Body of pancreas (tissue), 4 donors: ENCODE measurements around the gene WWOX. TPM values are rescaled to one million over a fixed set of nuclear protein-coding genes. Genes with fewer than 3 reads are reported as not detected.

Experiments
- ATAC-seq: fragments of 150-250 bp; one replicate; pipeline ENCODE4 v1.9.1; 2016
- DNase-seq, 4 donors: peaks; one replicate each; pipeline ENCODE4 v3.0.0-alpha.2; 2019
- H3K27ac ChIP-seq, 4 donors: fragments of 200-600 bp; sonication (generic); 1 replicate in 3 of 4; 2 replicates in 1 of 4; pipeline versions ENCODE4 v1.5.1 to v1.6.1; 2016 to 2019; ENCODE audit warnings: mild to moderate bottlenecking in 1 of 4, mixed read lengths in 1 of 4, moderate library complexity in 1 of 4
- H3K27me3 ChIP-seq, 2 donors: fragments of 200-600 bp; sonication (generic); one replicate each; pipeline ENCODE4 v1.6.0; 2016; ENCODE audit warnings: mild to moderate bottlenecking in 1 of 2
- H3K36me3 ChIP-seq, 2 donors: fragments of 200-600 bp; sonication (generic); replicated peaks in 1 of 2; 2 replicates each; pipeline ENCODE4 v1.5.1; 2016; ENCODE audit warnings: low read depth in 2 of 2; ENCODE audit not compliant: insufficient read depth in 1 of 2
- H3K4me1 ChIP-seq: fragments of 200-600 bp; sonication (generic); one replicate; pipeline ENCODE4 v1.6.0; 2016
- H3K4me3 ChIP-seq, 2 donors: fragments of 200-600 bp; sonication (generic); 1 replicate in 1 of 2; 2 replicates in 1 of 2; pipeline ENCODE4 v1.5.1; 2016 to 2019
- H3K9me3 ChIP-seq, 3 donors: fragments of 200-600 bp; sonication (generic); 1 replicate in 2 of 3; 2 replicates in 1 of 3; pipeline ENCODE4 v1.5.1; 2016
- POLR2A ChIP-seq, 3 donors: fragments of 450-650 bp; IDR thresholded peaks; one replicate each; pipeline ENCODE4 v1.6.1; 2016; ENCODE audit warnings: antibody characterized with exemption in 3 of 3, mild to moderate bottlenecking in 2 of 3
- WGBS, 2 donors: methylation state at CpG; one replicate each; pipeline ENCODE4 v1.1.5; 2017; 5-methylcytosine and 5-hydroxymethylcytosine counted together
- intact Hi-C: fragments of 100-400 bp; cut with DNase I; formaldehyde crosslinking; loops from one replicate; pipeline ENCODE4 v1.15.1; 2023
- total RNA-seq, 2 donors: library from RNA; depleted of rRNA; stranded (reverse); fragments of >200 nt; gene quantifications; one replicate each; pipeline ENCODE4 v1.1.0, GENCODE V29; 2016
- TF ChIP-seq, protein P1 (sequence below), 7 experiments: fragments of 450-650 bp in 4 of 7; fragments of 200-600 bp in 3 of 7; sonication (generic) in 3 of 7; IDR thresholded peaks; one replicate each; pipeline ENCODE4 v1.5.1; 2016 to 2019; ENCODE audit warnings: antibody characterized with exemption in 7 of 7

Gene WWOX
- total RNA-seq, 2 donors from 2014 or later = 52.7 to 67.2 TPM

- 89% methylated on average over 7 of the region's 7 CpGs for WGBS, 2 donors
- intact Hi-C loops = no loop called here
- Histone ChIP-seq H3K27ac (no peak overlapping the region), H3K4me3 (no peak overlapping the region), H3K36me3 (no peaks in the 10 kb centered on the region), H3K27me3 (no peaks in the 10 kb centered on the region), H3K4me1 (no peaks in the 10 kb centered on the region), H3K9me3 (no peaks in the 10 kb centered on the region)
- TF ChIP-seq, protein P1, sequence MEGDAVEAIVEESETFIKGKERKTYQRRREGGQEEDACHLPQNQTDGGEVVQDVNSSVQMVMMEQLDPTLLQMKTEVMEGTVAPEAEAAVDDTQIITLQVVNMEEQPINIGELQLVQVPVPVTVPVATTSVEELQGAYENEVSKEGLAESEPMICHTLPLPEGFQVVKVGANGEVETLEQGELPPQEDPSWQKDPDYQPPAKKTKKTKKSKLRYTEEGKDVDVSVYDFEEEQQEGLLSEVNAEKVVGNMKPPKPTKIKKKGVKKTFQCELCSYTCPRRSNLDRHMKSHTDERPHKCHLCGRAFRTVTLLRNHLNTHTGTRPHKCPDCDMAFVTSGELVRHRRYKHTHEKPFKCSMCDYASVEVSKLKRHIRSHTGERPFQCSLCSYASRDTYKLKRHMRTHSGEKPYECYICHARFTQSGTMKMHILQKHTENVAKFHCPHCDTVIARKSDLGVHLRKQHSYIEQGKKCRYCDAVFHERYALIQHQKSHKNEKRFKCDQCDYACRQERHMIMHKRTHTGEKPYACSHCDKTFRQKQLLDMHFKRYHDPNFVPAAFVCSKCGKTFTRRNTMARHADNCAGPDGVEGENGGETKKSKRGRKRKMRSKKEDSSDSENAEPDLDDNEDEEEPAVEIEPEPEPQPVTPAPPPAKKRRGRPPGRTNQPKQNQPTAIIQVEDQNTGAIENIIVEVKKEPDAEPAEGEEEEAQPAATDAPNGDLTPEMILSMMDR (IDR thresholded peaks at IDR 0.05) = no peak
- no peak for TF ChIP-seq POLR2A (IDR thresholded peaks at IDR 0.05)
- no peak for DNase-seq
- no peak for ATAC-seq
Measured at GRCh38 chr16:78425891-78426510, 326.5 kb downstream of the WWOX start.

- DNase-seq = no peak
- no peaks in the 10 kb centered on the region for H3K9me3 ChIP-seq
- 67 to 74% methylated on average over 3 of the region's 3 CpGs for WGBS, 2 donors
- TF ChIP-seq, protein P1 (IDR thresholded peaks at IDR 0.05) = no peak
- no peak for TF ChIP-seq POLR2A (IDR thresholded peaks at IDR 0.05)
- H3K27me3 ChIP-seq = no peaks in the 10 kb centered on the region
- no peaks in the 10 kb centered on the region for H3K4me1 ChIP-seq
- intact Hi-C loops = no loop called here
- no peaks in the 10 kb centered on the region for H3K36me3 ChIP-seq
- H3K27ac ChIP-seq = no peak overlapping the region
- no peak overlapping the region for H3K4me3 ChIP-seq
- no peak for ATAC-seq
Measured at GRCh38 chr16:78428193-78428592, 328.7 kb downstream of the WWOX start.

DNA sequence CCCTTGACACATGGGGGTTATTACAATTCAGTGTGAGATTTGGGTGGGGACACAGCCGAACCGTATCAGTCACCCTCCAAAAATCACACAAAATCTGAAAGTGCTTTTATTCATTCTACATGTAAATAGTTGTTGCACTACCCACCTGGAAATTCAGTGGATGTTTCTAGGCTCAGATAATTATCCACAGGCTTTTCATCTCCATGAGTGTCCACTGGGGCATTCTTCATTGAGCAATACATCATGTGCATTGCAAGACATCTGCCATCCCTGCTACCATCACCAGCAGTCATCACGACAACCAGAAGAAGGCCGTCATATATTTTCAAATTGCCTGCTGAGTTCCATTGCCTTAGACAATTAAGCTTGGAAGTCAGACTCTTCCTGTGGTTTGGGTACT, 330.8 kb downstream of the WWOX start:
- ATAC-seq = no peak
- no peaks in the 10 kb centered on the region for H3K9me3 ChIP-seq
- H3K27ac ChIP-seq = no peak overlapping the region

GRCh38 chr16:78431004-78431670, 331.7 kb downstream of the WWOX start:
- intact Hi-C loops = no loop called here
- Histone ChIP-seq H3K9me3 (no peaks in the 10 kb centered on the region), H3K4me1 (no peaks in the 10 kb centered on the region), H3K36me3 (no peaks in the 10 kb centered on the region), H3K27me3 (no peaks in the 10 kb centered on the region), H3K4me3 (no peak overlapping the region), H3K27ac (no peak overlapping the region)
- ATAC-seq (no peak), DNase-seq (no peak)
- TF ChIP-seq, protein P1 (IDR thresholded peaks at IDR 0.05) = no peak
- no peak for TF ChIP-seq POLR2A (IDR thresholded peaks at IDR 0.05)
- 88% methylated on average over 6 of the region's 6 CpGs for WGBS, 2 donors

More for the DNA sequence above, 330.8 kb downstream of the WWOX start:
- 99 to 100% methylated on average over 4 of the region's 4 CpGs for WGBS, 2 donors
- Histone ChIP-seq H3K27me3 (no peaks in the 10 kb centered on the region), H3K4me3 (no peak overlapping the region), H3K36me3 (no peaks in the 10 kb centered on the region), H3K4me1 (no peaks in the 10 kb centered on the region)
- DNase-seq = no peak
- intact Hi-C loops = no loop called here
- TF ChIP-seq, protein P1 (IDR thresholded peaks at IDR 0.05) = no peak
- TF ChIP-seq POLR2A (IDR thresholded peaks at IDR 0.05) = no peak

DNA sequence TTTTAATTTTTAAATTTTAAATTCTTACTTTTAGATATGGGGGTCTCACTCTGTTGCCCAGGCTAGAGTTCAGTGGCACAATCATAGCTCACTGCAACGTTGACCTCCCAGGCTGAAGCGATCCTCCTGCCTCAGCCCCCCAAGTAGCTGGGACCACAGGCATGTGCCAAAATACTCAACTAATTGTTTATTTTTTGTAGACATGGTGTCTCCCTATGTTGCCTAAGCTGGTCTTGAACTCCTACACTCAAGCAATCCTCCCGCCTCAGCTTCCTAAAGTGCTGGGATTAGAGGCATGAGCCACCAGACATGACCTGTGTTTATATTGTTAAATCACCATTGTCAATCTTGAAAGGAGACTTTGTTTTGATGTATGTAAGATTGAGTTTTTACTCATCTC, 332.2 kb downstream of the WWOX start:
- Histone ChIP-seq H3K36me3 (no peaks in the 10 kb centered on the region), H3K27ac (no peak overlapping the region), H3K4me1 (no peaks in the 10 kb centered on the region), H3K9me3 (no peaks in the 10 kb centered on the region), H3K4me3 (no peak overlapping the region), H3K27me3 (no peaks in the 10 kb centered on the region)
- TF ChIP-seq, protein P1 (IDR thresholded peaks at IDR 0.05) = no peak
- TF ChIP-seq POLR2A (IDR thresholded peaks at IDR 0.05) = no peak
- ATAC-seq = no peak
- WGBS, 2 donors = 94 to 98% methylated on average over 3 of the region's 3 CpGs
- intact Hi-C loops = no loop called here
- no peak for DNase-seq
